ENCODE data around the gene CHMP1B.

GRCh38 chr18:11877497-11878135 lies 26.4 kb downstream of the CHMP1B start:
- TF ChIP-seq CTCF (IDR thresholded peaks at IDR 0.05; ENCODE audit: low read depth, low read length) (no peak), EZH2phosphoT487 (IDR thresholded peaks at IDR 0.05; ENCODE audit: low read depth) (no peak)
